K562 (cell line): ENCODE measurements around the gene TAF1D. TPM values are rescaled to one million over a fixed set of nuclear protein-coding genes. Genes with fewer than 3 reads are reported as not detected.

ENCODE experiments used
- CBX2 ChIP-seq: fragments of 200-600 bp; sonication (generic); IDR thresholded peaks from one replicate; pipeline ENCODE4 v1.6.1; 2012; ENCODE audit warnings: mild to moderate bottlenecking, low read length, inconsistent platforms; ENCODE audit not compliant: insufficient read depth, poor library complexity, severe bottlenecking
- CBX8 ChIP-seq: fragments of 200-600 bp; sonication (generic); IDR thresholded peaks from 2 replicates; pipeline ENCODE4 v1.6.1; 2012; ENCODE audit warnings: borderline replicate concordance, mixed run types, low read depth, mild to moderate bottlenecking, moderate library complexity, mixed read lengths, low read length, control low read depth, inconsistent platforms; ENCODE audit not compliant: poor library complexity, severe bottlenecking; ENCODE audit errors: extremely low read depth
- CEBPG ChIP-seq, 3 experiments: fragments of 200-800 bp in 1 of 3; sonication (Bioruptor generic) in 1 of 3; sonication (generic) in 1 of 3; formaldehyde crosslinking in 1 of 3; IDR thresholded peaks in 2 of 3; conservative IDR thresholded peaks in 1 of 3; 2 replicates each; pipeline versions ENCODE4 v1.6.1 to v1.8.0; 2016 to 2022; ENCODE audit warnings: missing compliant biosample characterization in 2 of 3, missing genetic modification characterization in 2 of 3, mild to moderate bottlenecking in 1 of 3, missing genetic modification reagents in 1 of 3
- CHD1 ChIP-seq: fragments of 200-600 bp; sonication (generic); IDR thresholded peaks from one replicate; pipeline ENCODE4 v1.6.1; 2012; ENCODE audit warnings: mild to moderate bottlenecking, moderate library complexity, low read length, inconsistent platforms
- FOXM1 ChIP-seq, 2 experiments: fragments of 450-650 bp in 1 of 2; sonication (generic) in 1 of 2; formaldehyde crosslinking in 1 of 2; IDR thresholded peaks; 2 replicates each; pipeline versions ENCODE4 v1.6.1 to v1.9.0; 2017 to 2022; ENCODE audit warnings: low read depth in 2 of 2, mild to moderate bottlenecking in 2 of 2, missing genetic modification reagents in 1 of 2, moderate library complexity in 1 of 2
- KAT2B ChIP-seq: IDR thresholded peaks from one replicate; pipeline ENCODE4 v1.6.1; 2012; ENCODE audit warnings: low read depth, mild to moderate bottlenecking, control low read depth, inconsistent platforms, low read length, moderate library complexity
- MAFG ChIP-seq: fragments of 450-650 bp; conservative IDR thresholded peaks from 2 replicates; pipeline ENCODE4 v1.6.1; 2016; ENCODE audit warnings: missing genetic modification characterization, missing compliant biosample characterization
- MCM3 ChIP-seq: fragments of 450-650 bp; IDR thresholded peaks from 2 replicates; pipeline ENCODE4 v1.6.1; 2016
- MYBL2 ChIP-seq, 2 experiments: fragments of 450-650 bp in 1 of 2; sonication (generic) in 1 of 2; formaldehyde crosslinking in 1 of 2; IDR thresholded peaks; 2 replicates each; pipeline versions ENCODE4 v1.6.1 to v1.8.1; 2017 to 2022; ENCODE audit warnings: borderline replicate concordance in 1 of 2, inconsistent platforms in 1 of 2, low read depth in 1 of 2, mild to moderate bottlenecking in 1 of 2, missing genetic modification reagents in 1 of 2, moderate library complexity in 1 of 2
- NEUROD1 ChIP-seq: fragments of 150-350 bp; IDR thresholded peaks from 2 replicates; pipeline ENCODE4 v1.6.1; 2014; ENCODE audit warnings: borderline replicate concordance, low read length, low read depth; ENCODE audit not compliant: partially characterized antibody
- NFRKB ChIP-seq: fragments of 450-650 bp; IDR thresholded peaks from 2 replicates; pipeline ENCODE4 v1.6.1; 2016; ENCODE audit warnings: low read depth
- POLR3A ChIP-seq: IDR thresholded peaks from 2 replicates; pipeline ENCODE4 v1.6.1; 2011; ENCODE audit warnings: borderline replicate concordance, mild to moderate bottlenecking, moderate library complexity; ENCODE audit not compliant: insufficient read length, insufficient read depth; ENCODE audit errors: extremely low read depth
- PURB ChIP-seq: sonication (generic); formaldehyde crosslinking; IDR thresholded peaks from 2 replicates; pipeline ENCODE4 v1.9.0; 2021; ENCODE audit warnings: low read depth, mild to moderate bottlenecking, missing genetic modification reagents
- RFX1 ChIP-seq: fragments of 450-650 bp; IDR thresholded peaks from 2 replicates; pipeline ENCODE4 v1.6.1; 2016; ENCODE audit warnings: mild to moderate bottlenecking, moderate library complexity
- SRSF1 ChIP-seq: fragments of 200-400 bp; formaldehyde crosslinking; IDR thresholded peaks from 2 replicates; pipeline ENCODE4 v1.6.1; 2017; ENCODE audit warnings: mild to moderate bottlenecking, low read depth, low read length, moderate library complexity
- TRIM24 ChIP-seq, 2 experiments: fragments of 450-650 bp; IDR thresholded peaks; 2 replicates each; pipeline ENCODE4 v1.6.1; 2016
- WHSC1 ChIP-seq: IDR thresholded peaks from one replicate; pipeline ENCODE4 v1.6.1; 2012; ENCODE audit warnings: low read length, control low read depth, inconsistent platforms
- ZNF134 ChIP-seq: fragments of 250-450 bp; sonication (Bioruptor Pico); conservative IDR thresholded peaks from 2 replicates; pipeline ENCODE4 v1.4.0; 2020
- ZNF644 ChIP-seq: fragments of 200-800 bp; sonication (Bioruptor generic); IDR thresholded peaks from 2 replicates; pipeline ENCODE4 v1.6.1; 2016; ENCODE audit warnings: low read depth, missing genetic modification characterization, missing compliant biosample characterization
- polyA plus RNA-seq, 8 experiments: library from polyadenylated mRNA; depleted of rRNA in 4 of 8; stranded (reverse) in 5 of 8; unstranded in 3 of 8; fragments of >200 nt; fragmentation: Nextera tagmentation in 2 of 8; fragmentation: Illumina TruSeq in 1 of 8; extraction: Ambion mirVana in 2 of 8; extraction: Trizol in 1 of 8; gene quantifications; 2 replicates each; pipeline versions ENCODE4 v1.2.1 to v1.2.3, GENCODE V29; 2011 to 2014; ENCODE audit warnings: inconsistent platforms in 1 of 8, missing spikeins in 1 of 8
- total RNA-seq, 7 experiments: library from RNA; depleted of rRNA in 6 of 7; stranded (reverse); fragments of >200 nt in 6 of 7; fragmentation: Illumina TruSeq in 2 of 7; extraction: Trizol in 2 of 7; gene quantifications; 2 replicates each; pipeline versions ENCODE4 v1.2.1 to v1.2.3, GENCODE V29; 2011 to 2021; ENCODE audit warnings: low replicate concordance in 1 of 7
- TF ChIP-seq, protein P1 (sequence below): sonication (generic); formaldehyde crosslinking; IDR thresholded peaks from 2 replicates; pipeline ENCODE4 v1.8.1; 2022; ENCODE audit warnings: missing genetic modification reagents
- TF ChIP-seq, protein P2 (sequence below): fragments of 450-650 bp; IDR thresholded peaks from 2 replicates; pipeline ENCODE4 v1.6.1; 2018; ENCODE audit warnings: mild to moderate bottlenecking, low read depth; ENCODE audit not compliant: partially characterized antibody
- TF ChIP-seq, protein P3 (sequence below), 3 experiments: fragments of 200-800 bp in 1 of 3; sonication (Bioruptor generic) in 1 of 3; sonication (generic) in 1 of 3; formaldehyde crosslinking in 1 of 3; IDR thresholded peaks; 2 replicates each; pipeline versions ENCODE4 v1.6.1 to v1.8.0; 2016 to 2022; ENCODE audit warnings: mild to moderate bottlenecking in 2 of 3, missing compliant biosample characterization in 2 of 3, missing genetic modification characterization in 2 of 3, missing genetic modification reagents in 1 of 3

TAF1D gene
- total and polyA plus RNA-seq, 9 of the 15 experiments (the other 6 are each of a cell fraction or from before 2014, with no cell fraction given) = 122 to 347 (median 250) TPM

DNA sequence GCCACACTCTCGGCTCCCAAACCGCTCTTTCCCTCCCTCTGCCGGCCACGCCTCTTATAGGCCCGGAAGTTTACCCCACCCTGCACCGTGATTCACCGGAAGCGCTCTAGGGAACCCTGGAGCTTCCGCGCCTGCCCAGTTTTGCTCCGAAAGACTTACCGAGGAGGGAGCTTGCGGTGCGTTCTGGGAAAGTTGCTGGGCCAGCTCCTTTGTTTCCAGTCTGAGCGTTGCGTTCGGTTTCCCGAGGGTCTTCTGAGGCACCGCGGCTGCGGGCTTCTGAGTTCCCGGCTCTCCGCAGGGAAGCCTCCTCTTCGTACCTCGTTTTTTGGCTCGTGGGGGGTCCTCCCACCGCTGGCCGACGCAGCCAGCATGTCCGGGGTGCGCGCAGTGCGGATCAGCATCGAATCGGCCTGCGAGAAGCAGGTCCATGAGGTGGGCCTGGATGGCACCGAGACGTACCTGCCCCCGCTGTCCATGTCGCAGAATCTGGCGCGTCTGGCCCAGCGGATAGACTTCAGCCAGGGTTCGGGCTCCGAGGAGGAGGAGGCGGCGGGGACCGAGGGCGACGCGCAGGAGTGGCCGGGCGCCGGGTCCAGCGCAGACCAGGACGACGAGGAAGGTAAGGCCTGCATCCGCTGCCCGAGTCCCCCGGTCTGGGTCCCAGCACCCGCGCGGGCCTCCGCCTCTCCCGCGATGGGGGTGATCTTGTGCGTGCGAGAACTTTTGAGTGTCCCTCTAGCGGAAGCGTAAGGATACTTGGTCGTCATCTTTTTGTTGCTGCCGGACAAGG is 43.0 kb upstream of the TAF1D start, which contains the start of gene MED17 (continued):
- no peak for TF ChIP-seq PURB (CRISPR knock-in tag)
- TF ChIP-seq, protein P1, sequence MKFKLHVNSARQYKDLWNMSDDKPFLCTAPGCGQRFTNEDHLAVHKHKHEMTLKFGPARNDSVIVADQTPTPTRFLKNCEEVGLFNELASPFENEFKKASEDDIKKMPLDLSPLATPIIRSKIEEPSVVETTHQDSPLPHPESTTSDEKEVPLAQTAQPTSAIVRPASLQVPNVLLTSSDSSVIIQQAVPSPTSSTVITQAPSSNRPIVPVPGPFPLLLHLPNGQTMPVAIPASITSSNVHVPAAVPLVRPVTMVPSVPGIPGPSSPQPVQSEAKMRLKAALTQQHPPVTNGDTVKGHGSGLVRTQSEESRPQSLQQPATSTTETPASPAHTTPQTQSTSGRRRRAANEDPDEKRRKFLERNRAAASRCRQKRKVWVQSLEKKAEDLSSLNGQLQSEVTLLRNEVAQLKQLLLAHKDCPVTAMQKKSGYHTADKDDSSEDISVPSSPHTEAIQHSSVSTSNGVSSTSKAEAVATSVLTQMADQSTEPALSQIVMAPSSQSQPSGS (CRISPR knock-in tag) = no peak
- TF ChIP-seq, protein P2, sequence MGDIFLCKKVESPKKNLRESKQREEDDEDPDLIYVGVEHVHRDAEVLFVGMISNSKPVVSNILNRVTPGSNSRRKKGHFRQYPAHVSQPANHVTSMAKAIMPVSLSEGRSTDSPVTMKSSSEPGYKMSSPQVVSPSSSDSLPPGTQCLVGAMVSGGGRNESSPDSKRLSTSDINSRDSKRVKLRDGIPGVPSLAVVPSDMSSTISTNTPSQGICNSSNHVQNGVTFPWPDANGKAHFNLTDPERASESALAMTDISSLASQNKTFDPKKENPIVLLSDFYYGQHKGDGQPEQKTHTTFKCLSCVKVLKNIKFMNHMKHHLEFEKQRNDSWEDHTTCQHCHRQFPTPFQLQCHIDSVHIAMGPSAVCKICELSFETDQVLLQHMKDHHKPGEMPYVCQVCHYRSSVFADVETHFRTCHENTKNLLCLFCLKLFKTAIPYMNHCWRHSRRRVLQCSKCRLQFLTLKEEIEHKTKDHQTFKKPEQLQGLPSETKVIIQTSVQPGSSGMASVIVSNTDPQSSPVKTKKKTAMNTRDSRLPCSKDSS = no peak
- no peak for TF ChIP-seq MAFG (tag)
- TF ChIP-seq KAT2B = no peak
- TF ChIP-seq POLR3A = no peak
- TF ChIP-seq MYBL2 (IDR thresholded peaks at IDR 0.05; ENCODE audit: low read depth) = no peak
- TF ChIP-seq MYBL2 (CRISPR knock-in tag; IDR thresholded peaks at IDR 0.05; ENCODE audit: borderline replicate concordance) = no peak
- TF ChIP-seq FOXM1 (IDR thresholded peaks at IDR 0.05; ENCODE audit: low read depth) = no peak
- TF ChIP-seq FOXM1 (CRISPR knock-in tag; IDR thresholded peaks at IDR 0.05; ENCODE audit: low read depth) = no peak
- no peak for TF ChIP-seq CBX8
- TF ChIP-seq WHSC1 = no peak
- no peak for TF ChIP-seq MCM3
- TF ChIP-seq, protein P3, sequence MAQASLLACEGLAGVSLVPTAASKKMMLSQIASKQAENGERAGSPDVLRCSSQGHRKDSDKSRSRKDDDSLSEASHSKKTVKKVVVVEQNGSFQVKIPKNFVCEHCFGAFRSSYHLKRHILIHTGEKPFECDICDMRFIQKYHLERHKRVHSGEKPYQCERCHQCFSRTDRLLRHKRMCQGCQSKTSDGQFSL (CRISPR knock-in tag; IDR thresholded peaks at IDR 0.05) = peak; percentile 80
- TF ChIP-seq, protein P3 (tag; IDR thresholded peaks at IDR 0.05) = no peak; a peak in 1 of 4 replicates
- TF ChIP-seq CBX2 = no peak
- TF ChIP-seq ZNF644 = no peak
- peak; percentile 47; the same call in 1 of the 2 replicates for TF ChIP-seq NFRKB
- no peak for TF ChIP-seq RFX1
- no peak for TF ChIP-seq NEUROD1
- no peak for TF ChIP-seq CEBPG (CRISPR knock-in tag; IDR thresholded peaks at IDR 0.05)
- TF ChIP-seq CEBPG (tag; conservative IDR thresholded peaks at IDR 0.05 in 1 of 2, IDR thresholded peaks at IDR 0.05 in 1 of 2) = no peak
- no peak for TF ChIP-seq TRIM24 (IDR thresholded peaks at IDR 0.05)
- TF ChIP-seq CHD1 = peak; percentile 85
- TF ChIP-seq SRSF1 = no peak
- TF ChIP-seq ZNF134 (CRISPR knock-in tag) = no peak
